ENCODE results near the gene KCNH5.
"Not testable (repeated sequence)": the region's sequence is repeated elsewhere in the genome, so short reads cannot be mapped to it uniquely, and the experiment has no call there.

KCNH5 gene

GRCh38 chr14:62768753-62769152 is 276.5 kb downstream of the KCNH5 start:
- Histone ChIP-seq H3F3A (ENCODE audit: low read depth) (no peaks in the 10 kb centered on the region), H2AFZ (ENCODE audit: low read length) (no peak overlapping the region), H3K4me1 (ENCODE audit: insufficient read depth, low read length, poor library complexity, severe bottlenecking) (no peaks in the 10 kb centered on the region), H4K20me1 (ENCODE audit: insufficient read depth, low read length, poor library complexity, severe bottlenecking) (no peaks in the 10 kb centered on the region), H3K4me3 (ENCODE audit: low read length, poor library complexity, severe bottlenecking) (no peak overlapping the region), H3K9me3 (ENCODE audit: insufficient read depth, low read depth, low read length) (0 out of 2 replicates have a peak, but pooled peaks cover 2% of the 10 kb centered on the region), H3K79me2 (ENCODE audit: insufficient read depth, low read length) (no peaks in the 10 kb centered on the region), H3K36me3 (ENCODE audit: insufficient read depth, low read length) (no peaks in the 10 kb centered on the region), H3K27me3 (ENCODE audit: insufficient read depth, low read length, poor library complexity, severe bottlenecking) (no peaks in the 10 kb centered on the region), H3K9ac (ENCODE audit: low read depth, low read length, poor library complexity, severe bottlenecking) (no peak overlapping the region), H3K9me2 (replicated peaks; ENCODE audit: low read depth, low read length) (no peaks in the 10 kb centered on the region), H3K4me2 (ENCODE audit: low read depth, low read length, poor library complexity, severe bottlenecking) (no peak overlapping the region)
- TF ChIP-seq CTCF (conservative IDR thresholded peaks at IDR 0.05; ENCODE audit: low read length) (no peak), EZH2phosphoT487 (IDR thresholded peaks at IDR 0.05; ENCODE audit: borderline replicate concordance) (no peak)

GRCh38 chr14:62763951-62764350 is 281.3 kb downstream of the KCNH5 start:
- Histone ChIP-seq H3K4me3 (ENCODE audit: low read length, poor library complexity, severe bottlenecking) (no peak overlapping the region), H3K9me3 (ENCODE audit: insufficient read depth, low read depth, low read length) (no peaks in the 10 kb centered on the region), H3F3A (ENCODE audit: low read depth) (no peaks in the 10 kb centered on the region), H3K36me3 (ENCODE audit: insufficient read depth, low read length) (no peaks in the 10 kb centered on the region), H3K4me2 (ENCODE audit: low read depth, low read length, poor library complexity, severe bottlenecking) (no peak overlapping the region), H4K20me1 (ENCODE audit: insufficient read depth, low read length, poor library complexity, severe bottlenecking) (no peaks in the 10 kb centered on the region), H3K79me2 (ENCODE audit: insufficient read depth, low read length) (no peaks in the 10 kb centered on the region), H3K27me3 (ENCODE audit: insufficient read depth, low read length, poor library complexity, severe bottlenecking) (no peaks in the 10 kb centered on the region), H3K9ac (ENCODE audit: low read depth, low read length, poor library complexity, severe bottlenecking) (no peak overlapping the region), H3K4me1 (ENCODE audit: insufficient read depth, low read length, poor library complexity, severe bottlenecking) (no peaks in the 10 kb centered on the region), H2AFZ (ENCODE audit: low read length) (no peak overlapping the region), H3K9me2 (replicated peaks; ENCODE audit: low read depth, low read length) (no peaks in the 10 kb centered on the region)
- no peak for TF ChIP-seq EZH2phosphoT487 (IDR thresholded peaks at IDR 0.05; ENCODE audit: borderline replicate concordance)
- no peak for TF ChIP-seq CTCF (conservative IDR thresholded peaks at IDR 0.05; ENCODE audit: low read length)

GRCh38 chr14:62759796-62760195 is 285.5 kb downstream of the KCNH5 start:
- H3K79me2 ChIP-seq (ENCODE audit: insufficient read depth, low read length): no peaks in the 10 kb centered on the region
- H3K4me3 ChIP-seq (ENCODE audit: low read length, poor library complexity, severe bottlenecking): no peak overlapping the region
- no peaks in the 10 kb centered on the region for H3K9me2 ChIP-seq (replicated peaks; ENCODE audit: low read depth, low read length)
- TF ChIP-seq EZH2phosphoT487 (IDR thresholded peaks at IDR 0.05; ENCODE audit: borderline replicate concordance): no peak
- no peak for TF ChIP-seq CTCF (conservative IDR thresholded peaks at IDR 0.05; ENCODE audit: low read length)
- no peak overlapping the region for H3K9ac ChIP-seq (ENCODE audit: low read depth, low read length, poor library complexity, severe bottlenecking)
- H2AFZ ChIP-seq (ENCODE audit: low read length): no peak overlapping the region; the same call in 1 of the 2 replicates
- no peaks in the 10 kb centered on the region for H3F3A ChIP-seq (ENCODE audit: low read depth)
- H3K27me3 ChIP-seq (ENCODE audit: insufficient read depth, low read length, poor library complexity, severe bottlenecking): no peaks in the 10 kb centered on the region
- H4K20me1 ChIP-seq (ENCODE audit: insufficient read depth, low read length, poor library complexity, severe bottlenecking): no peaks in the 10 kb centered on the region
- H3K4me2 ChIP-seq (ENCODE audit: low read depth, low read length, poor library complexity, severe bottlenecking): no peak overlapping the region
- no peaks in the 10 kb centered on the region for H3K9me3 ChIP-seq (ENCODE audit: insufficient read depth, low read depth, low read length)
- no peaks in the 10 kb centered on the region for H3K4me1 ChIP-seq (ENCODE audit: insufficient read depth, low read length, poor library complexity, severe bottlenecking)
- H3K36me3 ChIP-seq (ENCODE audit: insufficient read depth, low read length): no peaks in the 10 kb centered on the region

- H3K27me3 ChIP-seq (ENCODE audit: insufficient read depth, low read length, poor library complexity, severe bottlenecking); H3K36me3 ChIP-seq (ENCODE audit: insufficient read depth, low read length); H3K9me2 ChIP-seq (replicated peaks; ENCODE audit: low read depth, low read length); H2AFZ ChIP-seq (ENCODE audit: low read length); H3K4me1 ChIP-seq (ENCODE audit: insufficient read depth, low read length, poor library complexity, severe bottlenecking); H3K9ac ChIP-seq (ENCODE audit: low read depth, low read length, poor library complexity, severe bottlenecking); H3K9me3 ChIP-seq (ENCODE audit: insufficient read depth, low read depth, low read length); H3K79me2 ChIP-seq (ENCODE audit: insufficient read depth, low read length); H4K20me1 ChIP-seq (ENCODE audit: insufficient read depth, low read length, poor library complexity, severe bottlenecking); H3K4me2 ChIP-seq (ENCODE audit: low read depth, low read length, poor library complexity, severe bottlenecking); H3K4me3 ChIP-seq (ENCODE audit: low read length, poor library complexity, severe bottlenecking); H3F3A ChIP-seq (ENCODE audit: low read depth): not testable (repeated sequence)
Observed at GRCh38 chr14:62746881-62747280, 298.4 kb downstream of the KCNH5 start.
